Glomerular endothelial cell (primary cell): ENCODE data around the gene NRM. TPM values are rescaled to one million over a fixed set of nuclear protein-coding genes. Genes with fewer than 3 reads are reported as not detected.
"Not testable (repeated sequence)": the region's sequence is repeated elsewhere in the genome, so short reads cannot be mapped to it uniquely, and the experiment has no call there.

Experiments
- DNase-seq: peaks from one replicate; pipeline ENCODE4 v3.0.0-alpha.2; 2011; ENCODE audit warnings: low read depth, low spot score; ENCODE audit errors: extremely low read depth
- total RNA-seq: library from RNA; depleted of rRNA; stranded (reverse); fragments of >200 nt; gene quantifications from 2 replicates; pipeline ENCODE4 v1.2.3, GENCODE V29; 2015

The NRM gene
- total RNA-seq, 1 donor from 2014 or later, result 8.8 TPM

DNA sequence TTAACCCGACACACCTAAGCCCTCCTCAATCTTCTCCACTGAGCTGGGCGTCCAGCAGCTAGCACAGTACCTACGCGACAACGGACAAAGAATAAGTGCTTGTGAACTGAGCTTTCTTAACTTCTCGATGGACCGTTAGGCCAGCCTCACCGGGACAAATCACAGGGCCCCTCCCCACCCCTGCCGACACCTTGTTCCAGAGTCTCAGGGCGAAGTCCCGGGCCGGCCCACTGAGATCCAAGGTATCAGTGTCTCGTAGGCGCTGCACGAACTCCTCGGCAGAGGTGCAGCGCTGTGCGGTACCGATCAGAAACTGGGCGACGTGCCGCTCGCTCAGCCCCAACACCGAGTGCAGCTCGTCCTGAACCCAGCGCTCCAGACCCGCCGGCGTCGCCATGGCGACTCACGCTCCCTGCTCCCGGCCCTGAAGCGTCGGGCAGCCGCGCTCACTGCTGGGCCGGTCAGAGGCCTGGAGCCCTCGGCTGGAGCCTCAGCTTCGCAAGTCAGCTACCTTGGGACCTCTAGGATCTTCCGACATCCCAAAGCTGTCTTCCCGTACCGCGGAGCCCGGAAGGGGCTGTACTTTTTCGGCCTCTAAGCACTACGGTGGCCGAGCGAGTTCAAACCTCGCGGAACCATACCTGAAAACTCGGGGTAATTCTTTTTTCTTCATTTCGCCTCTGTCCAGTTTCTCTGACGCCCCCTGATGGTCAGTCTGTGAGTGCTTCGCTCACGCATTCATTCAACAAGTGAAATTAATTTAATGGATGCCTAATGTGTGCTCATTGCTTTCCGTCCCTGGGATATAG lies 18.1 kb downstream of the NRM start, which contains the start of gene DHX16:
DHX16 (minus strand) TSS at position 562 of the 809 bp plus-strand sequence; CDS start at position 397, 165 bp downstream.
- DNase-seq, result peak; percentile 98

GRCh38 chr6:30670760-30671527 lies 19.8 kb downstream of the NRM start:
- no peak for DNase-seq

- not testable (repeated sequence) for DNase-seq
Observed at GRCh38 chr6:30666300-30666699, 24.5 kb downstream of the NRM start.

DNA sequence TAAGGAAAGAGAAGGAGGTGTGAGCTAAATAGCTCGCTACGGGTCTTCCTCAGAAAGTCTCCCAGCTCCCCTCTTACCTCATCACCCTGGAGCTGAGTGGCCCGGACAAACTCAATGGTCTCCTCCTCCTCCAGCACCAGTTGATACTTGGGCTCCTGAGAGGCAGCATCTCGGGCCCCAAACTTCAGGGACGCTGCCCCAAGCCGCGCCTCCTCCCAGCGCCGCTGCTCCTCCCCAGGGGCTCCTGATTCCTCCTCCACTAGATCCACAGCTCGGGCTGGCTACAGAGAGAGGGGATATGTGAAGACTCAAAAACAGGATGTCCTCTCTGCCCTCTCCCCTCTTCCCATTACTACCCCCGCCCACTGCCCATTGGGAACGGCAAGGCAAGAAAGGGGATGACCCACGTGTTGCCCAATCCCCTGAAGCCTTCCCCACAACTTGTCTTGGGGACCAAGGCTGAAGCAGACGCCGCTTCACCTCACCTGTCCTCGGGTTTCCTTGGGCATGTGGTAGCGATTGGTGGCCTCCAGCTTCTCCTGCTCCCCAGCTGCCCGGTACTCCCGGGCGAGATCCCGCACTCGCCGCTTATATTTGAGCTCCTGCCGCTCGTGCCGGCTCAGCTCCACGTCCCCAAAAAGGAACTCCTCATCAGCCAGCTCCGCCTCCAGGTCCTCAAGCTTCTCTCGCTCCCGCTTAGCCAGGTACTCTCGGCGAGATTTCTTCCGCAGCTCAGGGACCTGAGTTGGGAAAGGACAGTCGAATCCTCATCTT lies 25.6 kb downstream of the NRM start:
- no peak for DNase-seq

DNA sequence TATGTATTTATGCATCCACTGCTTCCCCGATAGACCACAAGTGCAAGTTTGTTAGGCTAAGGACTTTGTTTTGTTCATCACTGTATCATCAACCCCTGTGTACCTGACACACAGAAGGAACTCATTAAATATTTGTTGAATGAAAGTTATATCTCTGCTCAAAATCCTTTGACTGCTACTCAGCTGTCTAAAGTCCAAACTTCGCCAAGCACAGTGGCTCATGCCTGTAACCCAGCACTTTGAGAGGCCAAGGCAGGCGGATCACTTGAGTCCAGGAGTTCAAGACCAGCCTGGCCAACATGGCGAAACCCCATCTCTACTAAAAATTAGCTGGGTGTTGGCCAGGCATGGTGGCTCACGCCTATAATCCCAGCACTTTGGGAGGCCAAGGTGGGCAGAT lies 32.9 kb downstream of the NRM start:
- not testable (repeated sequence) for DNase-seq

- DNase-seq, result no peak
Observed at GRCh38 chr6:30657454-30657853, 33.3 kb downstream of the NRM start.

DNA sequence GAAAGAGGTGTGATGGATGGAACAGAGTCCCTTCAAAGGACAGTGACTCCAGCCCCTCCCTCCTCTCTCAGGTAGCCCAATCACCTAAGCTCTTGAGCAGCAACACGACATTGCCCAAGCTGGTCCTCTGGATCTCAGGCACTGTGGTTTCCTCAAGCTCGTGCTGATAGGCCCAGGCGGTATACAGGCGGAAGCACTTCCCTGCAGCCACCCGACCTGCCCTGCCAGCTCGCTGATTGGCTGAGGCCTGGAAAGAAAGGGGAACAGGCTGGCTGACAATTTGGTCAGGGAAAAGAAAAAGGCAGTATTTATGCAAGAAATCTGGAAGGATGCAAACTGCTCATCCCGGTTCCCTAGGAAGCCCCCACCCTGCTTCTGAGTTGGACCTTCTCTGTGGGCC lies 34.3 kb downstream of the NRM start:
- no peak for DNase-seq

- no peak for DNase-seq
Observed at GRCh38 chr6:30655743-30656094, 35.1 kb downstream of the NRM start.

GRCh38 chr6:30654798-30655742 lies 35.7 kb downstream of the NRM start:
- no peak for DNase-seq

GRCh38 chr6:30651143-30651542 lies 39.6 kb downstream of the NRM start:
- no peak for DNase-seq

- DNase-seq, result no peak
Observed at GRCh38 chr6:30647242-30648116, 43.3 kb downstream of the NRM start.

GRCh38 chr6:30646450-30647241 lies 44.1 kb downstream of the NRM start, which contains the start of gene C6orf136:
TSS of gene C6orf136 (plus strand) at chr6:30647133. CDS start at chr6:30647232, 99 bp downstream.
- peak; percentile 52 for DNase-seq

DNA sequence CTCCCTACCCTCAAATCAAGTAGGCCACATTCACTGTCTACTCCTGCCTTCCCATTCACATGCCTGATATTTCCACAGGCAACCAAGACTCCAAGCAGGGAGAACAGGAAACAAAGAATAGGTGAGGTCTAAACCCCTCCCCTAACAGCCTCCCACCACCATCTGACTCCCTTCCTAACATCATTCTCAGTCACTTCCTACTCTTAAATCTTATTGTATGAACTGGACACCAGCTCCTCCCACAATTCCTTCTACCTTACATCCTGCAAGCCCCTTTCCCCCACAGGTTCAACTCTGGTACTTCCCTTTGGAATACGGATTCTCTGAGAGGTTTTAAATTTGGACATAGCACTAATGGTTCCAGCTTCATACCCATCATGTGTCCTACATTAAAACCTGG lies 44.8 kb downstream of the NRM start:
- no peak for DNase-seq

DNA sequence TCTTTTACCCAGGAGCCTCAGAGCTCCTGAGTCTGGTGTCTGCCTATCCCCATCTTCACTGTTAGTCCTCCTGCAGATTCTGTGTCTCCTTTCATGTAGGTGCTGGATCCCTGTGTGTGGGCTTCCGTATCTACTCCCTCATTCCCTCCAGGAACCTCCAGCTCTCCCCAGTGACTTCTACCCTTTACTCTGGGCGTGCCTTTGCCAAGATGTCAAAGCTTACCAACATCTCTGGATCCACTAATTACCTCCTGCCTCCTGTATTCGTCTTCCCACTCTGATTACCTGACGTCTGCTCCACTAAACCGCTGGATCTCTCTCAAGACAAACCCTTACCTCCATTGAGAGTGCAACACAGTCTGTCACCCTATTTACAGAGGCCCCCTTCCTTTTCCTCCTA lies 46.0 kb downstream of the NRM start:
- no peak for DNase-seq

GRCh38 chr6:30643656-30644055 lies 47.1 kb downstream of the NRM start:
- no peak for DNase-seq

GRCh38 chr6:30641048-30641447 lies 49.7 kb downstream of the NRM start:
- no peak for DNase-seq

DNA sequence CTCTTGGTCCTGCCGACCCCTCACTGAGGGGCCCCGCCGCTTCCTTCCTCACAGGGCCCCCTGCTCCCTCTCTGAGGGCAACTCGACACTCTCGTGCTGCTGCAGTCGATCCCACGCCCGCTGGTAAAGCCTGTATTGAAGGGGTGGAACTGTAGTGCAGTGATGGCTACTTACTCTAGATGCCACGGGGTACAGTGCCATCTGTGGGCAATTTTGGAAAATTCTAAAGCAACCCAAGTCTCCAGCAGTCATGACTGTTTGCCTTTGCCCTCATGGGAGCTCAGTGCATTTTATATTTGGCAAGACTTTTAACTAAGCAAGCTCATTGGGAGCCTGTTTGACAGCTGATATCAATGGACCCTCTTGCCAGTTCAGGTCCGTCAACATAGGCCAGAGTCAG lies 50.3 kb downstream of the NRM start:
- no peak for DNase-seq
